Dendritic cell treated with granulocyte-macrophage colony-stimulating factor and Interleukin-4, amounts not matched to agents 40 ng/mL and 50 ng/mL, for 4 days (primary cell): Measurements from ENCODE around the gene VSIG8.

Source experiments
- H3K27ac Mint-ChIP-seq: one replicate; pipeline ENCODE4 v1.8.0; 2022; ENCODE audit warnings: mild to moderate bottlenecking, mixed read lengths
- H3K27me3 Mint-ChIP-seq: one replicate; pipeline ENCODE4 v1.8.0; 2022; ENCODE audit warnings: mild to moderate bottlenecking, mixed read lengths
- H3K36me3 Mint-ChIP-seq: one replicate; pipeline ENCODE4 v1.8.0; 2022; ENCODE audit warnings: low read depth, mixed read lengths
- H3K4me1 Mint-ChIP-seq: one replicate; pipeline ENCODE4 v1.8.0; 2022; ENCODE audit warnings: low read depth, mixed read lengths
- H3K4me3 Mint-ChIP-seq: one replicate; pipeline ENCODE4 v1.8.0; 2022; ENCODE audit warnings: mild to moderate bottlenecking, moderate library complexity, mixed read lengths
- H3K9me3 Mint-ChIP-seq: one replicate; pipeline ENCODE4 v1.8.0; 2022; ENCODE audit warnings: mixed read lengths
- intact Hi-C: fragments of 100-400 bp; cut with micrococcal nuclease; formaldehyde crosslinking; loops from one replicate; pipeline ENCODE4 v1.15.0; 2022

VSIG8 gene

GRCh38 chr1:159895836-159896545 lies 33.5 kb upstream of the VSIG8 start:
- intact Hi-C loops = loop anchor here (10.0 kb wide), 1 partner anchor 731 kb away; no protein-coding TSS in a partner anchor
- H3K9me3 Mint-ChIP-seq = no peaks in the 10 kb centered on the region
- H3K4me1 Mint-ChIP-seq = peaks cover 55% of the 10 kb centered on the region
- H3K36me3 Mint-ChIP-seq = no peaks in the 10 kb centered on the region
- H3K27ac Mint-ChIP-seq = peak overlapping the region; percentile 77
- peaks cover 10% of the 10 kb centered on the region for H3K27me3 Mint-ChIP-seq
- no peak overlapping the region for H3K4me3 Mint-ChIP-seq

- peaks cover 5% of the 10 kb centered on the region for H3K27me3 Mint-ChIP-seq
- intact Hi-C loops = loop anchor here (10.0 kb wide), 1 partner anchor 730 kb away; no protein-coding TSS in a partner anchor
- no peak overlapping the region for H3K27ac Mint-ChIP-seq
- H3K9me3 Mint-ChIP-seq = no peaks in the 10 kb centered on the region
- H3K36me3 Mint-ChIP-seq = no peaks in the 10 kb centered on the region
- peaks cover 50% of the 10 kb centered on the region for H3K4me1 Mint-ChIP-seq
- no peak overlapping the region for H3K4me3 Mint-ChIP-seq
Observed at GRCh38 chr1:159895286-159895685, 32.8 kb upstream of the VSIG8 start.

- H3K27me3 Mint-ChIP-seq = no peaks in the 10 kb centered on the region
- H3K27ac Mint-ChIP-seq = peak overlapping the region; percentile 11
- no peaks in the 10 kb centered on the region for H3K36me3 Mint-ChIP-seq
- H3K4me1 Mint-ChIP-seq = peaks cover 51% of the 10 kb centered on the region
- no peaks in the 10 kb centered on the region for H3K9me3 Mint-ChIP-seq
- H3K4me3 Mint-ChIP-seq = no peak overlapping the region
- intact Hi-C loops = loop anchor here (2.0 to 10.0 kb wide), 4 partner anchors 44 to 728 kb away; partner anchors contain the start of gene DUSP23
Observed at GRCh38 chr1:159892944-159893343, 30.5 kb upstream of the VSIG8 start.

- no peak overlapping the region for H3K27ac Mint-ChIP-seq
- no peaks in the 10 kb centered on the region for H3K36me3 Mint-ChIP-seq
- H3K4me1 Mint-ChIP-seq = peaks cover 59% of the 10 kb centered on the region
- no peaks in the 10 kb centered on the region for H3K27me3 Mint-ChIP-seq
- intact Hi-C loops = loop anchor here (1.0 to 10.0 kb wide), 5 partner anchors 46 to 727 kb away; partner anchors contain the start of gene DUSP23
- H3K9me3 Mint-ChIP-seq = no peaks in the 10 kb centered on the region
- no peak overlapping the region for H3K4me3 Mint-ChIP-seq
Observed at GRCh38 chr1:159891275-159892157, 29.1 kb upstream of the VSIG8 start.

- H3K4me1 Mint-ChIP-seq = peaks cover 51% of the 10 kb centered on the region
- no peaks in the 10 kb centered on the region for H3K36me3 Mint-ChIP-seq
- H3K27ac Mint-ChIP-seq = peak overlapping the region; percentile 73
- peaks cover 1% of the 10 kb centered on the region for H3K27me3 Mint-ChIP-seq
- H3K9me3 Mint-ChIP-seq = no peaks in the 10 kb centered on the region
- no peak overlapping the region for H3K4me3 Mint-ChIP-seq
- intact Hi-C loops = loop anchor here (1.0 to 10.0 kb wide), 4 partner anchors 47 to 726 kb away; partner anchors contain the start of gene DUSP23
Observed at GRCh38 chr1:159890390-159890789, 27.9 kb upstream of the VSIG8 start.

GRCh38 chr1:159889821-159890252 lies 27.4 kb upstream of the VSIG8 start:
- Mint-ChIP-seq H3K9me3 (no peaks in the 10 kb centered on the region), H3K27ac (peak overlapping the region; percentile 73), H3K4me1 (peaks cover 47% of the 10 kb centered on the region), H3K4me3 (peak overlapping the region; percentile 21), H3K27me3 (peaks cover 1% of the 10 kb centered on the region), H3K36me3 (no peaks in the 10 kb centered on the region)
- intact Hi-C loops = loop anchor here (1.0 to 10.0 kb wide), 4 partner anchors 47 to 725 kb away; partner anchors contain the start of gene DUSP23

GRCh38 chr1:159889202-159889601 lies 26.7 kb upstream of the VSIG8 start:
- Mint-ChIP-seq H3K27me3 (peaks cover 1% of the 10 kb centered on the region), H3K4me3 (no peak overlapping the region), H3K36me3 (no peaks in the 10 kb centered on the region), H3K4me1 (peaks cover 47% of the 10 kb centered on the region), H3K27ac (peak overlapping the region; percentile 73), H3K9me3 (no peaks in the 10 kb centered on the region)
- intact Hi-C loops = no loop called here

GRCh38 chr1:159884296-159884695 lies 21.8 kb upstream of the VSIG8 start:
- no peak overlapping the region for H3K4me3 Mint-ChIP-seq
- H3K27ac Mint-ChIP-seq = no peak overlapping the region
- peaks cover 1% of the 10 kb centered on the region for H3K27me3 Mint-ChIP-seq
- no peaks in the 10 kb centered on the region for H3K36me3 Mint-ChIP-seq
- no peaks in the 10 kb centered on the region for H3K9me3 Mint-ChIP-seq
- intact Hi-C loops = no loop called here
- H3K4me1 Mint-ChIP-seq = peaks cover 30% of the 10 kb centered on the region

- peaks cover 29% of the 10 kb centered on the region for H3K4me1 Mint-ChIP-seq
- no peaks in the 10 kb centered on the region for H3K36me3 Mint-ChIP-seq
- no peaks in the 10 kb centered on the region for H3K9me3 Mint-ChIP-seq
- H3K27me3 Mint-ChIP-seq = peaks cover 3% of the 10 kb centered on the region
- H3K4me3 Mint-ChIP-seq = no peak overlapping the region
- H3K27ac Mint-ChIP-seq = no peak overlapping the region
- intact Hi-C loops = no loop called here
Observed at GRCh38 chr1:159883134-159883533, 20.7 kb upstream of the VSIG8 start.

GRCh38 chr1:159882527-159882862 lies 20.0 kb upstream of the VSIG8 start:
- no peak overlapping the region for H3K27ac Mint-ChIP-seq

GRCh38 chr1:159881622-159882526 lies 19.4 kb upstream of the VSIG8 start:
- H3K9me3 Mint-ChIP-seq = no peaks in the 10 kb centered on the region
- H3K4me1 Mint-ChIP-seq = peaks cover 16% of the 10 kb centered on the region
- intact Hi-C loops = no loop called here

More at GRCh38 chr1:159882527-159882862, 20.0 kb upstream of the VSIG8 start:
- Mint-ChIP-seq H3K9me3 (no peaks in the 10 kb centered on the region), H3K4me1 (peaks cover 22% of the 10 kb centered on the region), H3K27me3 (peaks cover 3% of the 10 kb centered on the region), H3K36me3 (no peaks in the 10 kb centered on the region), H3K4me3 (no peak overlapping the region)
- intact Hi-C loops = no loop called here

GRCh38 chr1:159880430-159880829 lies 18.0 kb upstream of the VSIG8 start:
- H3K4me3 Mint-ChIP-seq = no peak overlapping the region
- H3K9me3 Mint-ChIP-seq = no peaks in the 10 kb centered on the region
- H3K36me3 Mint-ChIP-seq = no peaks in the 10 kb centered on the region
- intact Hi-C loops = no loop called here
- H3K27ac Mint-ChIP-seq = no peak overlapping the region
- H3K4me1 Mint-ChIP-seq = peaks cover 9% of the 10 kb centered on the region
- peaks cover 11% of the 10 kb centered on the region for H3K27me3 Mint-ChIP-seq

More at GRCh38 chr1:159881622-159882526, 19.4 kb upstream of the VSIG8 start:
- Mint-ChIP-seq H3K27ac (no peak overlapping the region), H3K36me3 (no peaks in the 10 kb centered on the region), H3K4me3 (no peak overlapping the region), H3K27me3 (peaks cover 3% of the 10 kb centered on the region)

- H3K27me3 Mint-ChIP-seq = peaks cover 13% of the 10 kb centered on the region
- H3K36me3 Mint-ChIP-seq = no peaks in the 10 kb centered on the region
- no peak overlapping the region for H3K27ac Mint-ChIP-seq
- no peaks in the 10 kb centered on the region for H3K9me3 Mint-ChIP-seq
- intact Hi-C loops = no loop called here
- H3K4me3 Mint-ChIP-seq = no peak overlapping the region
- peaks cover 9% of the 10 kb centered on the region for H3K4me1 Mint-ChIP-seq
Observed at GRCh38 chr1:159879977-159880376, 17.5 kb upstream of the VSIG8 start.
